HG02973 (cell line): ENCODE results near the gene SHC2.

Experiments
- ATAC-seq: cut with Tn5 transposase; IDR thresholded peaks from one replicate; pipeline ENCODE4 v1.9.1; 2021; ENCODE audit warnings: moderate library complexity; ENCODE audit not compliant: unreplicated experiment

The SHC2 gene

GRCh38 chr19:376111-376470, 84.7 kb downstream of the SHC2 start:
- ATAC-seq = no peak

- no peak for ATAC-seq
Measured at GRCh38 chr19:375395-376110, 85.3 kb downstream of the SHC2 start.

- ATAC-seq = no peak
Measured at GRCh38 chr19:374886-375235, 86.0 kb downstream of the SHC2 start.

GRCh38 chr19:374183-374885, 86.5 kb downstream of the SHC2 start:
- ATAC-seq = no peak

- no peak for ATAC-seq
Measured at GRCh38 chr19:373391-374182, 87.2 kb downstream of the SHC2 start.

DNA sequence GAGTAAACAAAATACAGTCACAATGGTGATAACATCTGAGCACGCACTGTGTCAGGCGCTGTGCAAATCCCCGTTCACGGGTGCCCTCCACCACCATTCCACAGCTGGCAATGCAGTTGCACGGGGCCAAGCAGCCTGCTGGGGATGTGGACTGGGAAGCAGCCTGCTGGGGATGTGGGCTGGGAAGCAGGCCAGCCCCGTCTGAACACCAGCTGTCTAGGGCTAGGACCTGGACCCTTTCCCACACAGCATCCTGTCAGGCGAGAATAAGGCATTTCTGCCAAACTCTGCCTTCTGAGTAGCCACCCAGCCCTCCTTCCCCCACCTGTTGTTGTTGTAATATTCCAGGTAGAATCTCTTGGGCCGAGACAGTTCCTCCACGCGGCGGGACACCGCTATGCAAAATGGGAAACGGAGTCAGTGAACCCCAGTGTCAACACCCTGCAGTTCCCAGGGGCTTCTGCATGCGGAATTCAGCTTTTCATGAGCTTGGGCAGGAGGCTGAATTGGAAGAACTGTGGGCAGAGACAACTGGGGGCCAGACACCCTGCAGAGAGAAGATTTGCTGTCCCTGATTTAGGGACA, 88.4 kb downstream of the SHC2 start:
- ATAC-seq = no peak

GRCh38 chr19:371501-372168, 89.2 kb downstream of the SHC2 start:
- no peak for ATAC-seq

DNA sequence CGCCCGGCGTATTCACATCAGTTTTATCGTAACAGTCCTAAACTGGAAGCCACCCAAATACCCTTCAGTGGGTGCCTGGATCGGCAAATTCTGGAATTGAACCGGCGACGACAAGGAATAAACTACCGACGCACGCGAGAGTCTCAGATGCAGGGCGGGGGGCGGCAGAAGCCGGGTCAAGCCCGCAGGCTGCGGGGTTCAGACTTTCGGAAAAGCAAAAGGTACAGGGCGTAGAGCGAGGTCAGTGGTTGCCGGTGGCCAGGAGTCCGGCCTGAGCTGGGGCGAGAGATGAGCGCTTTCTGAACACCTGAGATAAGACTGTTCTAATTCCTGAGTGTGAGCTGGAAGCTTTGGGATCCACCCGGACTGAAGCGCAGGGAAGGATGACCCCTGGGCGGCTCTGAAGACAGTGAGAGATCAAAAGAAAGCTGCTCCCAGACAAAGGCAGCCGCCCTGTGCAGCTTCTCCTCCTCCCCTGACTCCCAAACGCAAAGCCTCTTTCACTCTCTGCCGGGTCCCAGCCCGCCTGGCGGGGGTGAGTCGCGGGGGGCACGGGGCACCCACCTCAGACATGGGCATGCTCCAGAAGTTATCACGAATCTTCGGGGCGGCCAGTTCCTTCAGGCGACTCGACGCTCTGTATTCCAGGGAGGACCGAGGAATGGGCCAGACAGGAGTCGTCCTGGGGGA, 90.0 kb downstream of the SHC2 start:
- ATAC-seq = no peak

GRCh38 chr19:369876-370275, 91.0 kb downstream of the SHC2 start:
- ATAC-seq = no peak

GRCh38 chr19:369256-369655, 91.6 kb downstream of the SHC2 start:
- ATAC-seq = no peak

- no peak for ATAC-seq
Measured at GRCh38 chr19:368630-369024, 92.2 kb downstream of the SHC2 start.

GRCh38 chr19:367963-368629, 92.7 kb downstream of the SHC2 start:
- no peak for ATAC-seq

GRCh38 chr19:367561-367960, 93.3 kb downstream of the SHC2 start:
- no peak for ATAC-seq

DNA sequence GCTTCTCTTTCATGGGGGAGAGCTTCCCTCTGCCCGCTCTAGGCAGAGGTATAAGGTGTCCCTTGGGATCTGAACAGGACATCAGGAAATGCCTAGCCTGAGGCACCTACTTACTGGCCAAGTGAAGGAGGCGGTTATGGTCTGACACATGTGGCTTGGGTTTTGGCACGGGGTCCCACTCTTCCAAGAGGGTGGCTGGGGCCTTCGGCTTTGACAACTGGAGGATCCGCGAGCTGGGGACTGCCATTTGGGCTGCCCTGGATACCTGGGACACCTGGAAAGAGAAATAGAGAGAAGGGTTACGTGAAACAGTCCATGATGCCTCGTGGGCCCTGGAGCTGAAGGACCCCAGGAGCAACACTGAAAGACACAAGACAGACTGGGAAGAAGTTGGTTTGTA, 93.9 kb downstream of the SHC2 start:
- ATAC-seq = no peak
